Stimulated activated CD4-positive, alpha-beta T cell treated with anti-CD3 and anti-CD28 coated beads, Interleukin-12 subunit alpha, Interleukin-12 subunit beta, amount 100 ng/mL, for 24 hours (primary cell): ENCODE results near the gene HES4.

Experiments used
- DNase-seq, 2 experiments: peaks; one replicate each; pipeline ENCODE4 v3.0.0-alpha.2; 2020; ENCODE audit warnings: low read depth in 2 of 2

Gene HES4

DNA sequence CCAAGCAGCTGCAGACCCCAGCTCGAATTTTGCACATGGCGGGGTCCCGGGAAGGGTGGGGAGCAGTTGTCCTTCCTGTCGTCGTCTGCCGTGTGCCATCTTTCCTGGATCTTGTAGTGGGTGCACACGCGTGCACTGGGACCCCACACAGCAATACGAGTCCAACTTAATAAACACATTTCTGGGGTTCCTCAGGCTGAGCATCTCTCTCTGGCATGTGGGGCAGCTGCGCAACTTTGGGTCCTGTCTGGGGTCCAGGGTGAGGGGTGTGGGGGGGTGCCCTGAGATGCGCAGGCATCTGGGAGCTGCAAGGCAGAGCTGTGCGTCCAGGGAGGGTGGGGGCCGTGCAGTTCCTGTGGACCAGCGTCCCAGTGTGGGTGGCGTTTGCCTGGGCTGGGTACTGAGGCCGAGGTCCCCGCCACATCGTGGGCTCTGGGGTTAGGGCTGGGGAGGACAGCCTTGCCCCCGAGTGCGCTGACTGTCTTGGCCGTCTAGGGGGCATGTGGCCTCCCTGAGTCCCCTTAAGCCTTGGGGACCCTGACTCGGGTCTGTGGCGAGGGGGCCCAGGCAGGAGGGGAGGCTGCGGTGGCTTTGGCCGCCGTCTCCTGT lies 34.3 kb downstream of the HES4 start:
- no peak for DNase-seq

DNA sequence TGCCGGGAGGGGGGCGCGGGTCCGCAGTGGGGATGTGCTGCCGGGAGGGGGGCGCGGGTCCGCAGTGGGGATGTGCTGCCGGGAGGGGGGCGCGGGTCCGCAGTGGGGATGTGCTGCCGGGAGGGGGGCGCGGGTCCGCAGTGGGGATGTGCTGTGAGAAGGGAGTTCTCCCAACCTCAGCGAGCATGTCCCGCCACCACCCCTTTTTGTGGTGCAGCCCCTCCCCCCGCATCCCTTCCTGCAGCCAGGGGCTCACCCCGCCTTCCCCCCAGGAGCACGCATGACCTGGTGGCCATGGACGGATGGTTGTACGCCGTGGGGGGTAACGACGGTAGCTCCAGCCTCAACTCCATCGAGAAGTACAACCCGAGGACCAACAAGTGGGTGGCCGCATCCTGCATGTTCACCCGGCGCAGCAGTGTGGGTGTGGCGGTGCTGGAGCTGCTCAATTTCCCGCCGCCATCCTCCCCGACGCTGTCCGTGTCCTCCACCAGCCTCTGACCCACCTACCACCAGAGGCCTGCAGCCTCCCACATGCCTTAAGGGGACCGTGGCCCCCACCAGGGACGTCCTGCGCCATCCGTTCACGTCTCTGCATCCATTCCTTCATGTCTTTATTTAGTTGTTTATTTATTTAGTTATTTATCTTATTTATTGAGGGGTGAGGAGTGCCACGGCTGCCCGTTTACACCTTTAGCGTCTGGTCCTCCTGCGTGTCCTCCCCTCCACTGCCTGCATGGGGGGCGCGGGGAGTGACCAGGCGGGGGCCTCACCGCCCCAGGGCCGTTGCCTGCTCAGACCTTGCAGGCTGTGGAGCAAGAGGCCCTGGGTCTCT lies 35.0 kb downstream of the HES4 start:
- DNase-seq: no peak

- no peak for DNase-seq
These were observed 36.0 kb downstream of the HES4 start for GRCh38 chr1:963746-964525.

- no peak for DNase-seq
These were observed 36.6 kb downstream of the HES4 start for GRCh38 chr1:963301-963651.

DNA sequence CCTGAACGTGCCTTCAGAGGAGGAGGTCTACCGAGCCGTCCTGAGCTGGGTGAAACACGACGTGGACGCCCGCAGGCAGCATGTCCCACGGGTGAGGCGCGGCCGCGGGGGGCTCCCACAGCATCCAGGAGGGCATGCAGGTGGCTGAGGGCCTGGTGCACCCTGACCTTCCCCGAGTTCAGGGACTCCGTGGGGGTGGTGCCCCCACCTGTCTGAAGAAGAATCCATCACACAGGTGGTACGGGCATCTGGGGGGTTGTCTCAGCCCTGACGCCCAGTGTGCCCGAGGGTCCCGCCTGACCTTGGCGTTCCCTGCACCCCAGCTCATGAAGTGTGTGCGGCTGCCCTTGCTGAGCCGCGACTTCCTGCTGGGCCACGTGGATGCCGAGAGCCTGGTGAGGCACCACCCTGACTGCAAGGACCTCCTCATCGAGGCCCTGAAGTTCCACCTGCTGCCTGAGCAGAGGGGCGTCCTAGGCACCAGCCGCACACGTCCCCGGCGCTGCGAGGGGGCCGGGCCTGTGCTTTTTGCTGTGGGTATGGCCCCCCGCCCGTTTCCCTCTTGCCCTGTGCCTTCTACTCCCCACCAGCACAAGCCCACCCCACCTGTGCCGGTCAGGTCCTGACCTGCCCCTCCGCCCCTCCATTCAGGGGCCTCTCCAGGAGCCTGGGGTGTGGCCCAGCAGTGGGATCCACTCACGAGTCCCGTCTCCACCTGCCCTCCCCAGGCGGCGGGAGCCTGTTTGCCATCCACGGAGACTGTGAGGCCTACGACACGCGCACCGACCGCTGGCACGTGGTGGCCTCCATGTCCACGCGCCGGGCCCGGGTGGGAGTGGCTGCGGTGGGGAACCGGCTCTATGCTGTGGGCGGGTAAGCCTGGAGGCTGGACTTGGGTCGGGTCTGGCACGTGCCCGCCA lies 37.3 kb downstream of the HES4 start:
- no peak for DNase-seq

GRCh38 chr1:961132-961669 lies 38.7 kb downstream of the HES4 start:
- no peak for DNase-seq

GRCh38 chr1:960363-961131 lies 39.4 kb downstream of the HES4 start, which contains the start of gene KLHL17:
Gene KLHL17 (plus strand): TSS chr1:960584. CDS start chr1:960694, 110 bp downstream.
- DNase-seq: peak; percentile 66 to 84

- no peak for DNase-seq
These were observed 40.0 kb downstream of the HES4 start for GRCh38 chr1:959731-960362.

DNA sequence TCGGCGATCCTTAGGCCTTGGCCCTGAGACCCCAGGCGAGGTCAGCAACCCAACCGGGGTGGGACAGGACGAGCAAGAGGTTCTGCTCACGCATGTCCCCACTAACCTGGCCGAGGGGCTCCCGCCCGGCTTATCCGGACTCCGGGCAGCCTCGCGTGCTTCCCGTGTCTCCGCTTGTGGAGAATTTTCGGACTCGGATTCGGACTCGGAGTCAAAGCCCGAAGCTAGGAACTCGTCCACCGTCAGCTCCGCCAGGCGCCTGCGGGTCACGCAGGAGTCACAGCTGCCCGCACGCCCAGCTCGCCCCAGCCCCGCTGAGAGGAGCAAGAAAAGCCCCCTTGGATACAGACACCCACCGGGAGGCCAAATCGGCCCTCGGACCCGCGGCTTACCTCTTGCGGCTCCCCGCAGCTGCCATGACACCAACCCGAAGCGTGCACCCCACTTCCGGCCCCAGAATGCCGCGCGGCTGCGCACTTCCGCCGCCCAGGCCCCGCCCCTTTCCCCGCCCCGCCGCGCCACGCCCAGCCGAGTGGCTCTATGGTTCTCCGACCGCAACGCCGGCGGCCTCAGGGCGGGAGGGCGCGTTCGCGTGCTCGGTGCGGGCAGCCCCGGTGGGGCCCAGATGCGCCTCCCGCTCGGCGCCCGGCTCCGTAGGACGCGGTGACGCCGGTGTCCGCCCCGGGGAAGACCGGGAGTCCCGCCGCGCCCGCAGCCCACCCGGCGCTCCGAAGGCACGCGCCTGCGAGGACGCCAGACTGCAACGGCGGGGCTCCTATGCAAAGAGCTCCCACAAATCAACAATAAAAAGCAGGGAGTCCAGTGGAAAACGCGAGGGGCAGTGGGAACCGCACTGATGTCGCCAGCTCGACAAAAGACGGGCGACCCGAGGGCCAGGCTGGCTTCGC lies 40.8 kb downstream of the HES4 start, which contains the start of gene NOC2L:
Gene NOC2L, minus strand, starts transcription at position 434 of the 908 bp plus-strand sequence. Its CDS starts 16 bp downstream, at position 418.
- peak; percentile 97 to 98 for DNase-seq

- DNase-seq: no peak
These were observed 43.3 kb downstream of the HES4 start for GRCh38 chr1:956636-957035.

DNA sequence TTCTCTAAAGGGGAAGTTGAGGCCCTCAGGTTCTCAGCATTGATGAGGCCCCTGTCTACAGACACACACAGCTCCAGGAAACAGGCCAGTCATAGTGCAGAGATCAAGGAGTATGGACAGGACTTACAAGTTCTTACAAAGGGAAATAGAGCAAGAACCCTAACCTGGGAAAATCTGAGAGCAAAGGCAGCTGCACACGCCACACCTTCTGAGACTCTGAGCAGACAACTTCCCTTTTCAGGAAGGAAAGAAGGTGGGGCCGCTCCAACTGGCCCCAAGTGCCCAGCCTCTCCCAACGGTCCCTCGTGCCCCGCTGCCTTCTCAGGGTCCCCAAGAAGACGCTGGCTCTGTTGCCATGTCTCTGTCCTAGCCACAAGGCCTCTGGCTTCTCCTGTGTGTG lies 44.4 kb downstream of the HES4 start:
- no peak for DNase-seq

DNA sequence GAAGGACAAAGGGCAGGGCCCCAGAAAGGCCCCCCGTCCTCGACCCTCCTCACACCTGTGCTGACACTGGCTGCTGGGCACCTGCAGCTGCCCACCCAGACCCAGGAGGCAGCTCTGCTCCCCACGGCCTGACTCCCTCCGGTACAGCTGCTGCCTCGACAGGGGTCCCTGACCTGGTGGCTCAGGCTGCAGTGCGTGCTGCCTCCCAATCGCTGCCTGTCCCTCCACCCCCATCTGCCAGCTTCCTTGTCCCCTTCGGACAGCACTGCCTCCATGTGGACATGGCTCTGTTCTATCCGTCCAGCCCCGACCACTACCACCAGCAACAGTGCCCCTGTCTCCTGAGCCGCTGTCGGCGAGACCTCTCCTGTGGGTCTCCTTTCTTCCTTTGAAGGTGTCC lies 45.0 kb downstream of the HES4 start:
- no peak for DNase-seq

DNA sequence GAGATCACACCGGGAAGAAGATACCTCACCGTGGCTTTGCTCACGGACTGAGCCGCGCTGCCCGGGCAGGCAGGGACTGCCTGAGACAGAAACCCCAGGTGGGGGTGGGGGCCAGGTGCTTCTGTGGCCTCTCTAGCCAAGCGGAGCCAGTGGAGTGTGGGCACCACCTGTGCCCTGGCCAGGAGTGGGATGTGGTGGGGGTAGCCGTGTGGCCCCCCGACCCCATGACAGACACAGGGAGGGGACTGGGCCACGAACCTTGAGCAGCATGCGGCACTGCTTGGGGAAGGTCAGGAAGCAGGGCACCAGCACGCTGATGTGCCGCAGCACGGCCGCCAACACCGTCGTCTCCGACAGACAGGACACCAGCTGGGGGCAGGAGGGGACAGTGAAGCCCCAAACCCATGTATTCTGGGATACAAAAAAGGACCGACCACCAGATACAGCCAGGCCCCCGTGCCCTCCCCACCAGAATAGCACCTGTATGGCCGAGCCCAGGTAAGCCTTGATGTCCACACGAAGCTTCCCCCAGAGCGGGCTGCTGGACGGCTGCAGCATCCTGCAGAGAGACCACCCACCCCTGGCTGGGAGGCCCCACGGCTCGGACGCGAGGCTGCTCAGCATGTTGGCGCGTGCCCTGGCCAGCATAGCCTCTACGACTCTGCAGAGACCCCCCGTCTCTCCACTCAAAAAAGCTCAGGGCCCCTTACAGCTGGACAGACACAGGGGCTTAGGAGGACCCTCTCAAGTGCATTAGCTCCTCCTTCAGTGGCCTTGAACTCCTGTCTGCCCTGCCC lies 46.2 kb downstream of the HES4 start:
- DNase-seq: no peak

DNA sequence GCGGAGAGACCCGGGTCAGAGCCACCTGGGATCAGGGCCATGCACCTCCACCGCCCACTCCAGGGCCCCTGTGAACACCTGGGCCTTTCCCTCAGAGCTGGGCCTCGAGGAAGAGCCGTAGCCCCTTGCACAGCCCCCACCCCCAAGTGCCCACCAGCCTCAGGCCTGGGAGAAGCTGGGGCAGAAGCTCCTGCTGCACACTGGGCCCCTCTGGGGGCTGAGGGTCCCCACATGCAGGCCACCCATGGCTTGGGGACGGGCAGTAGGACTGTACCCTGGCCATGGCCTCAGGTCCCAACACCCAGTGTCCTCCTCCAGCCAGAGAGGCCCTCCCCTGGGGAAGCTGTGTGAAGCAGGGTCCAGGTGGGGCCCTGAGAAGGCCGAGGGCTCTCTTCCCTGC lies 47.3 kb downstream of the HES4 start:
- DNase-seq: no peak

- no peak for DNase-seq
These were observed 47.7 kb downstream of the HES4 start for GRCh38 chr1:952201-952600.

GRCh38 chr1:951364-951763 lies 48.5 kb downstream of the HES4 start:
- no peak for DNase-seq

DNA sequence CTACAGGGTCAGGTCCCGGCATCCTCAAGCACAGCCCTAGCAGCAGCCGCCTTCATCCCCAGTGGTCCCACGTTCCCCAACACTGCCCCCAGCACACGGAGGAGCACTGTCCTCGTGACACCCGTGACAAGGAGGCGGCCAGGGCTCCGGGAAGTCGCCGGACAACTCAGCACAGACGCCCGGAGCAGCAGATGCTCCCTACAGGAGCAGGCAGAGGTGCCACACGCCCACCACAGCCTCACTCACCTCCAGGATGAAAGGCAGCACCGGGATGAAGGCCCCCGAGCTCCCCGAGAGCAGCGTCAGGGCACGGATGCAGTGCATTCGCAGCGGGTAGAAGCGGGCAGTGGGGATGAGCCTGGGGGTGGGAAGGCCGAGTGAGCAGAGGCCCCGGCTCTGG lies 49.0 kb downstream of the HES4 start:
- DNase-seq: no peak

DNA sequence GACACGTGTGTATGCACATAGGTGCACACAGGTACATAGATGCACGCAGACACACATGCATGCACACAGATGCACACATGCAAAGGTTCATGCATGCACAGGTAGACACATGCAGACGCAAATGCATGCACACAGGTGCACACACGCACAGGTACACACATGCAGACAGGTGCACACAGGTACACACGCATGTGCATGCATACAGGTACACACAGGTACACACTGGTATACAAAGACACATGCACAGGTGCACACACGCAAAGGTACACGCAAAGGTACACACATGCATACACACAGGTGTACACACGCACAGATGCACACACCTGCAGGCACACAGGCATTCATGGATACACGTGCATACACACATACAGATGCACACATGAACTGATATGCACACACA lies 49.6 kb downstream of the HES4 start:
- DNase-seq: no peak
